HG02885 (cell line): ENCODE results near the gene SDF4.

Experiments used
- ATAC-seq: cut with Tn5 transposase; IDR thresholded peaks from one replicate; pipeline ENCODE4 v1.9.1; 2021; ENCODE audit warnings: mild to moderate bottlenecking; ENCODE audit not compliant: unreplicated experiment, poor library complexity

Gene SDF4

DNA sequence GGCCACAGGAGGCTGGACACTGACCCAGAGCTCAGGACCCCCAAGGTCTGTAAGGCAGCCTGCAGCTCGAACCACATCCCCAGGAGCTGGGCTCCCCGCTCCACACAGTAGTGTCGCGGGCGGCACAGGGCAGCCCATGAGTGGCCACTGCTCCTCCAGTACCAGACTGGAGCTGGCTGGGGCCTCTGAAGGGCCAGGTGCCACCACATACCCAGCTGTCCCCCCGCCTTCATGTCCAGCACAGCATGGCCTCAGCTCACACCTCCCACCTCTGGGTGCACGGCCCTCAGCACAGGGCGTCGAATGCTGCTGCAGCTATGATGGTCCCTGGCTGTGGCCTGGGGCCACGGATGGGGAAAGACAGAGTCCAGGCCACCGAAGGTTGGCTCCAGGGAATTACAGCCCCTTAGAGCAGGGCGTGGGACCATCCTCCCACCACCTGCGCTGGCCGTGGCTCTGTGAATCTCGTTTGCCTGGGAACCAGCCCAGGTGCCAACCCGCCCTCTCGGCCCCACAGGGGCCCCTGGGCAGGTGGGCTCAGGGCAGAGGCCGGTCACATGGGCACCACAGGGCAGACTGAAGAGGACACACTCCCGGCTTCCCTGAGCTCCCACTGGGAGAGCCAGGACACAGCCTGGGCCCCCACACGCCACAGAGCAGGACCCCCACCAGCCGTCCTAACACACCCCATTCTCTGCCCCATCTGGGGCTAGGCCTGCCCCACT is 15.8 kb downstream of the SDF4 start:
- no peak for ATAC-seq

DNA sequence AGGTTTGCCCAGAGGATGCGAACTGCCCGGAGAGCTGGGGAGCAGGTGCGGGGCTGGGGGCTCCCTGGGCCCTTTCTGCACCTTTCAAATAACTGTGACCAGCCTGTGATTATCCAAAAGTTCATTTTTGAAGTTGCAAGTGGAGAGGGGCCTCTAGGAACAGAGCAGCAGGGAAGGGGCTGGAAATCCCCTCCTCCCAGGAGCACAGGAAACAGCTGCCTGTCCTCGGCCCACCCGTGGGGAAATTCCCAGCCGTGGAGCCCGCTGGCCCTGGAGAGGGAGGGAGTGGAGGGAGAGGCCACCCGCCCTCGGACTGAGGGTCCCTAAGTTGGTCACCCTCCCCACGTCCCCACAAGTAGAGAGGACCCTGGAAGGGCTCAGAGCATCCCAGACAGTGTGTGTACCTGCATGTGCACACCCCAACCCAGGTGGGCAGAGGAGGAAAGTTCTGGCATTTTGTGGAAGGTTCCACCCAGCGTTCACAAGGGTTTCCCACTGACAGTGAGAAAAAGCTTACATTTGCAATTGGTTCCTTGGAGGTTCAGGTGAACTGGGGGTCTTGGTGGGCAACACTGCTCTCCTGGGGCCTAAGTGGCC is 16.6 kb downstream of the SDF4 start:
- ATAC-seq: no peak

DNA sequence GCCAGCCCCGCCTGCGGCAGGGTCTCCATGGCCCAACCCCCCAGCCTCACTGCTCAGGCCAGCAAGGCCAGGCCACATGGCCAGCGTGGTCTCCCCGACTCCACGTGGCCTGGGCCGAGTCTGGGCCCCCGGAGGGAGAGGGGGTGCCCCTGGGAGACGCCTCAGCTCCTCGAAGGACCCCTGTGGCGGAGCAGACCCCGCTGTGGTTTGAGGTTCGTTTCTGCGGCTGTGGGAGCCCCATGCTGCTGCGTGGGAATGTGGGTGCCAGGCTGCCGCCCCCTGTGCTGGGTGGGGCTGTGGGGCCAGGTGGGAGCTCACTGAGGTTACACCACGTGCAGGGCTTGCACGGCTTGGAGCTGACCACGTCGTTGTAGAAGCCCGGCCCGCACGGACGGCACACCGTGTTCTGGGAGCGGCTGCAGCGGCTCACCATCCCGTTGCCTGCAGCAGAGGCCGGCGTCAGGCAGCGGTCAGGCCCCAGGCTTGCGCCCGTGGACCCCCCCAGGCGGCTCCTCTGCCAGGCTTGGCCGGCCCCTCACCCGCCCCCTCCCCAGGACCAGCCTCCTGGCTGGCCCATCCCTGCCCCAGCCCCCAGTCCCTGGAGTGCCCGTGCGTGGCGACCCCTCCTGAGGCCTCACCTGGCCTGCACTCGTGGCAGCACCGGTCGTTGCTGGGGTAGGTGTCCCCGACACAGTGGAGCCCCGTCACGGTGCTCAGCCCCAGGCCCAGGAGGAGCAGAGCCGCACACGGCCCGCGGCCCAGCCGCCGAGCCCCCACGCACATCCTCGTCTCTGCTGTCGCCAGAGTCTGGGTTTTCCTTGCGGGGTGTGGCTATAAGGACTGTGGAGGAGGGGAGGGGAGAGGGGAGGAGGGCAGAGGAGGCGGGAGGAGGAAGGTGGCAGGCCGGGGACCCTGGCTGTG is 18.2 kb downstream of the SDF4 start, which contains the start of gene TNFRSF4:
Gene TNFRSF4, minus strand, starts transcription at position 809 of the 921 bp plus-strand sequence. Its CDS starts 26 bp downstream, at position 783.
- ATAC-seq: no peak

DNA sequence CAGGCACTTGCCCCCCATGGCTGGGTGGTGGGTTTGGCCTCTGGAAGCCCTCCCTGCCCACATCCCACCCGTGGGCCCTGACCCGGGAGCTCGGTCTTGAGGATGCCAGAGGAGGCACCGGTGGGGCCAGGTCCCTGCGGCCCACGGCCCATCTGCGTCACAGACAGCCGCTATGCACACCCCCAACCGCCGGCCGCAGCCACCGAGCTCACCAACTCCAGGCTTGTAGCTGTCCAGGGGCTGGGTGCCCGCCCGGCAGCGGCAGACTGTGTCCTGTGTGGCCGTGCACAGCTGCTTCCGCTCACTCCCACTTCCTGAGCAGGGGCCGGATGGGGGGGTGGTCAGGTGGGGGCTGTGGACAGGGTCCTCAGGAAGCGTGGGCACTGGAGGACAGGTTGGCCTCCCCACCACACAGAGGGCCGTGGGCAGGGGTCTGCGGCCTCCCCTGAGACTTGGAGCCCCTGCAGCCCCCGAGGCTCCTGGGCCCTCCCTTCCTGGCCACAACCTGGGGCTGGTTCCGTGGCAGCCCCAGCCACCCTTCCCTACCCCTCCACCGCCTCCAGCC is 18.9 kb downstream of the SDF4 start:
- no peak for ATAC-seq

DNA sequence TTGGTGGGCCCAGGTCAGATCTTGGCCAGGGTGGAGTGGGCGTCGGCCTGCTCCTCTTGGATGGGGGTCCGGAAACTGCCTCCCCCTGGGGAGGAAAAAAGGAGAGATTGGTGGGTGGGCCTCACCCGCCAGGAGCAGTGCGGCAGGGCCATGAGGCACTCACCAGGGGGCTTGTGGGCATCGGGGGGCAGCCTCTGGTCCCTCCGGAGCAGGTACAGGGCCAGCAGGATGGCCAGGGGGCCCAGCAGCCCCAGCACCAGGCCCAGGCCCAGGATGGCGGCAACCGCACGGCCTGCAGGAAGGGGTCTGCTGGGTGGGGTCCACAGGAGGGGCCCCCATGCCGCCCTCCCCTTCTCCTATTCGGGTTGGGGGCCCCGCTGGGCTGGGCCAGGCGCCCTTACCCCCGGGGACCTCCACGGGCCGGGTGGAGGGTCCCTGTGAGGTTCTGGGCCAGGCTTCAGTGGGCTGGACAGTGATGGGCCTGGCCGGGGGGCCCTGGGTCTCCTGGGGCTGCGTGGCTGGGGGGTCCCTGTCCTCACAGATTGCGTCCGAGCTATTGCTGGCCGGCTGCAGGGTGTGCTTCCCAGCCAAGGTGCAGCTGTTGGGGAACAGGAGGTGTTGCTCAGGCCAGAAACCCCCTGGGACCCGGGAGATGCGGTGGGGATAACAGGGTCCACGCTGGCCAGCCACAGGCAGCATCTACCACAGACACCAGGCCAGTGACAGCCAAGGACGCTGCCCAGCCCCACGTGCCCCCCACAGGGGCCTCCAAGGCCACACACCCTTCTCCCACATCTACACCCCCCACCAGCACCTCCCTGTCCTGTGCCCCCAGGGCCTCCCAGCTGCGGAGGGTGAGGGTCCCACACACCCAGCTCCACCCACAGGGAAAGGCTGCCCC is 20.0 kb downstream of the SDF4 start:
- no peak for ATAC-seq

DNA sequence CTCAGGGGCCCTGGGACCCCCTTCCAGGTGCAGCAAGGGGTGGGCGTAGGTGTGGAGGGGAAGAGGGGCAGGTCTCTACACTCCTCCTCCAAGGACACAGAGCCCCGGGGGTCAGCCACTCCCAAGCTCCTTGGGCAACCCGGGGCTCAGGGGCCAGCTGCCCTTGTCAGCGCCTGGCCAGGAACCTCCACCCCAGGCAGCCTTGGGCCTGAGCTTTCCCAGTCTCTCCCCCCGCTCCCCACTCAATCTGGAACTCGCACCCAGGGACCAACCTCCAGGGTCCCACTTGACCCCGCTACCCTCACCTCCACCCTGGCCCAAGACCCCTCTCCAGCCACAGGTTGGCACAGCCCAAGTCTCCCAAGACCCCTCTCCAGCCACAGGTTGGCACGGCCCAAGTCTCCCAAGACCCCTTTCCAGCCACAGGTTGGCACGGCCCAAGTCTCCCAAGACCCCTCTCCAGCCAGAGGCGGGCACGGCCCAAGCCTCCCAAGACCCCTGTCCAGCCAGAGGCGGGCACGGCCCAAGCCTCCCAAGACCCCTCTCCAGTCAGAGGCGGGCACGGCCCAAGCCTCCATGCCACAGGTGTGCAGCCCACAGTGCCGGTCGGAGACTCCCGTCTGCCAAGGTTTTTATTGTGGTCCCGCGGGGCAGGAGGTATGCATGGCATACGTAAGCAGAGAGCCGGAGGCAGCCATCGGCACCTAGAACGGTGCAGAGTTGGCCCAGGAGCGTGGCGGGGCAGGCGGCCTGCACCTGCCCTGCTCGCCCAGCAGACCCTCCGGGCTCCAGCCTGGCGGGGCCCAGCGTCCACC is 20.9 kb downstream of the SDF4 start:
- no peak for ATAC-seq

DNA sequence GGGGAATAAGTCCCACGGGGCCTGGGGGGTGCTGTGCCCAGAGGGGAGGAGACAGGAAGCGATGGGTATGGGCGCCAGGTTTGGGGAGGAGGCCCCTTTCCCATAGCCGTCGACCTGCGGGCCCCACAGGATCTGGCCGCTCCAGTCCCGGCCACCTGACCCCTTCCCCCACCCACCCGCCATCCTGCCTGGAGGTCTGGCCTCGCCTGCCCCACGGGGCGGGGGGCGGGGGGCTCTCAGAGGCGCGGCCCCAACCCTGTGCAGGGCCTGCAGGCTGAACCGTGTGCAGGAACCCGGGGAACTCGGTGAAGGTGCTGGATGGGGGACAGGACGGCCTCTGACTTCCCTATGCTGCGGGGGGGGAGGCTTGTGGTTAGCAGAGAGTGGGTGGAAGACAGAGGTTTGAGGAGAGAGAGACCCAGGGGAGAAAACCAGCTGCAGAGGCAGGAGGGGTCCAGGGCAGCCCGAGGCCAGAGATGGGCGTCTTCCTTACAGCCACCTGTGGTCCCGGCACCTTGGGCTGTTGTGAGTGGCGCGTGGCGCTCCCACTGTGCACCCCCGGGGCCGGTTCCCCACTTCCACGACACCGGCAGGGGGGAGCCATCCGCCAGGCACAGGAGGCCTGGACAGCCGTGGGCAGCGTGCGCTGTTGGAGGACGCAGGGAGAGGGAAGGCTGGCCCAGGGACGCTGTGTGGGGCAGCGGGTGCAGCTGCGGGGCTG is 22.9 kb downstream of the SDF4 start:
- ATAC-seq: no peak

DNA sequence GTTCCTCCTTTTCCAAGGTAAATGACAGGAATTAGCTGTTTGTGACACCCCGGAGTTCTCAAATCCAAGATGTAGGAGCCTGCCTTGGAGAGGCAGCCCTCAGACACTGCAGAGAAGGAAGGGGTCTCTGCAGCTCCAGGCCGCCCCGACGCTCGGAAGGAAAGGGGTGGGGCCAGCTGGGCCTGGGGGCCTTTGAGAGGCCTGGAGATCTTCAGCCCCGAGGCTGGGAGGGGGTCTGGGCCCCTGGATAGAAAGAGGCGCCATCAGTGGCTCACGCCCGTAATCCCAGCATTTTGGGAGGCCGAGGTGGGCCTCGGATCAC is 24.3 kb downstream of the SDF4 start:
- ATAC-seq: no peak

DNA sequence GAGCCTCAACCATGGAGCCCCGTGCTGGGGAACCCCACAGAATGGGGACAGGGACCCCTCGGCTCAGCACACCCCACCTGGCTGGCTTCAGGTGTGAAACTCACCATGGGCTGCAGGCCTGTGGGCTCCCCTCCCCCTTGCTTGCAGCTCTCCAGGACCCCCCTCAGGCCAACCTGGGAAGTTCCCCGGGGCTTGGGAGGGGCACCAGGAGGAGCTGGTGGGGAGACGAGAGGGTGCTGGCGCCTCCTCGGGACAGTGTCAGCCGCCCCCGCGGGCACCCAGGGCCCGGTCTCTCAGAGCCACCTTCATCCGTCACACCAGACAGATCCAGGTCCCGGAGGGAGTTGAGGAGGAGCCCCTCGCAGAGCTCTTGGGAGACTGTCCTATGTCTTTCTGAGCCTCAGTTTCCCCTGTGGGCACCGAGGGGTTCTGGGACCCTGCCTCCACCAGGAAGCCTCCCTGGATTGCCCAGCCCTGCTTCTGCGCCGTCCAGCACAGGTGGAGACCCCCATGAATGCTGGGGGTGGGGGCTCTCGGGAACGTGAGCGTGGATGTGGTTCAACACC is 24.8 kb downstream of the SDF4 start:
- ATAC-seq: no peak

DNA sequence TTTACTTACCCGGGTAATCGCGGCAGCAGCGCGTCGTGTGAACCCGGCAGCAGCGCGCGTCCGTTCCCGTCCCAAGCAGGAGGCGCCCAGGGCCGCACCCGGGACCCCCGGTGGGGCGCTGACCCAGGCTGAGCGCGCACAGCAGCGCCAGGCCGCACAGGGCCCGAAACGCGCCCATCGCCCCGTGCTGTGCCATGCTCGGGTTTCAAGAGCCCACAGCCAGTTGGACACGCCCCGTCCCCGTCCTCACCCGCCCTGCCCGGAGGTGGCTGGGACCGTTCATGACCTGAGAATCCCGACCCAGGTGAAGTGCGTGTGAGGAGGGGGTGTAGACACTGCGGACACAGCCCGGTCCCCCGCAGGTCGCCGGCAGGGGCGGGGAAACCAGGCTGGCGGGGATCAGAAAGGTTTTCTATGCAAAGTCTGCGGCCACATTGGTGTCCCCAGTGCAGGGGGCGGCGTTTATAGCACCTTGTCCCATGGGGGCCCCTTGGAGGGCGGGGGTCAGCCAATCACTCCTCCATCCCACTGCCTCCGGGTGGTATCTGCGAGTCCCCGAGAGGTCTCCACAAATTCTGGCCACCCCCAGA is 25.3 kb downstream of the SDF4 start, which contains the start of gene TNFRSF18:
Gene TNFRSF18, minus strand, starts transcription at position 217 of the 590 bp plus-strand sequence. Its CDS starts 21 bp downstream, at position 196.
- ATAC-seq: no peak

DNA sequence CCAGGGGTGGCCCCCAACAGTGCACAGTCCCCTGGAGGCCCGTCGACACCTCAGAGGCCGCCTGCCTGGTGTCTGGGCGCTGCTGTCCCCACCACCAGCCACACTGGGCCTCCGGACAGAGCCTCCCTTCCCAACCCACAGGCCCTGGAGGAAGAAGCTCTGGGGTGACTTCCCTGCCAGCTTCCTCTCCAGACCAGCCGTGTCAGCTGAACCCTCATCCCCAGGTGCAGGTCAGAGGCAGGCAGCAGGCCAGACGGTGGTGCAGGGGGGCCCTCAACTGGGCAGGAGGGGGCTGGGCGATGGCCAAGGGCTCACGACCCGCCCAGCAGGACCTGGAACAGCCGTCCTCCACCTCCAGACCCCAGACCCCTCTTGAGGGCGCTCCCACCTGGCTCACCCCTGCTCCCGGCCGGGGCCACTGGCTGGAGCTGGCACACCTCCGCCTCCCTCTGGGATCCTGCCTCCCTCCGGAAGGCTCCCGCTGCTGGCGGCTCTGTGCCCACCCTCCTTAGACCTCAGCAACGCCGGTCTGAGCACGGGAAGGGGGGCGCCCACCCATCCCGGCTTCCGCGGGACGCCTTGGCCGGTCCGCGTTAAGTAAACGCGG is 25.9 kb downstream of the SDF4 start:
- ATAC-seq: no peak

DNA sequence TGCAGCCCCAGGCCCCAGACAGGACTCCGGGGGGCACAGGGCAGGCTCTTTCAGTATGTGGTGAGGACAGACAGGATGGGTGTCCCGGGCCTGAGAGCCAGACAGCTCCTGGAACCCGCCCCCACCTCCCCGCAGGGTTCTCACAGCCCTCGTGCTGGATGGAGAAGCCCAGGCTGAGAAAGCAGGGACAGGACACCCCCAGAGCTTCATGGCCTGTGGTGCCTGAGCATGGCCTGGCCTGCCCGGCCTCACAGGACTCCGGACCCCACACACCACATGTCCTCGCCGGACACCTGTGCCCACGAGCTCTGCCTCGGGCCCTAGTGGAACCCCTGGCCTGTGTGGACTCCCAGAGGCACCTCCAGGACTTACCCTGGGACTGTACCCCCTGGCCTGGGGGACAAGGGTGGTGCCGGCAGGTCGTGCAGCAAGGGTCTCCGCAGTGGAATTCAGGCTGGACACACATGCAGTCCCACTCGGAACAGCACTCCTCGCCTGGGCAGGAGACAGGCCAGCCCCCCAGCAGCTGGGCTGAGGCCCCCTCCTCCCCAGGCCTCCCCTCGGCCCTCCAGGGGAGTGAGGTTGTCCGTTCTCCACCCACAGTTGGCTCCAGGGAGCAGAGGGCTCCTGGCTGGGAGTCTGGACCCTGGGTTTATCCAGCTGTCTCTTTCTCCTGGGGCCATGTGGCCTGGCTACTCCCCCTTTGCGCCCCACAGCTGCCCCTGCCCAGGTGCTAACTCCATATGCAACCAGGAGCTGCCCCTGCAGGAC is 26.6 kb downstream of the SDF4 start:
- ATAC-seq: no peak

DNA sequence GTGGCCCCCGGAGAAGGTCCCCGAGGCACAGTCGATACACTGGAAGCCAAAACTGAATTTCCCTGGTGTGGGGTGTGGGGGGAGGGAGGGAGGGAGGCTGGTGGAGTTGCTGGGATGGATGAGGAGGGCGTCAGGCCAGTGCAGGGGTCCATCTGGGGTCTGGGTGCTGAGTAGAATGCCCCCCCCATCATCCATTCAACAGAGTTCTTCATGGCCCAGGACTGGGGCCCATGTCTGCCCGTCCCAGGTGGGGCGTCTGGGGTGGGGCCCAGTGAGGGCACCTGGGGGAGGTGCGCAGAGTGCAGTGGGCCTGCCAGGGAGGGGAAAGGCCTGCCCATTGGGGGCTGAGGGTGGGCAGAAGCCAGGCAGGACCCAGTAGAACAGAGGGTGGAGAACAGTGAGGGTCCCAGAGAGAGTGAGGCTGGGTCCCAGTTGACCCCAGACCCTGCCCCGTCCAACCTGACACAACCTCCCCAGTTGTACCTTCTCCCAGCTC is 27.3 kb downstream of the SDF4 start:
- ATAC-seq: no peak

DNA sequence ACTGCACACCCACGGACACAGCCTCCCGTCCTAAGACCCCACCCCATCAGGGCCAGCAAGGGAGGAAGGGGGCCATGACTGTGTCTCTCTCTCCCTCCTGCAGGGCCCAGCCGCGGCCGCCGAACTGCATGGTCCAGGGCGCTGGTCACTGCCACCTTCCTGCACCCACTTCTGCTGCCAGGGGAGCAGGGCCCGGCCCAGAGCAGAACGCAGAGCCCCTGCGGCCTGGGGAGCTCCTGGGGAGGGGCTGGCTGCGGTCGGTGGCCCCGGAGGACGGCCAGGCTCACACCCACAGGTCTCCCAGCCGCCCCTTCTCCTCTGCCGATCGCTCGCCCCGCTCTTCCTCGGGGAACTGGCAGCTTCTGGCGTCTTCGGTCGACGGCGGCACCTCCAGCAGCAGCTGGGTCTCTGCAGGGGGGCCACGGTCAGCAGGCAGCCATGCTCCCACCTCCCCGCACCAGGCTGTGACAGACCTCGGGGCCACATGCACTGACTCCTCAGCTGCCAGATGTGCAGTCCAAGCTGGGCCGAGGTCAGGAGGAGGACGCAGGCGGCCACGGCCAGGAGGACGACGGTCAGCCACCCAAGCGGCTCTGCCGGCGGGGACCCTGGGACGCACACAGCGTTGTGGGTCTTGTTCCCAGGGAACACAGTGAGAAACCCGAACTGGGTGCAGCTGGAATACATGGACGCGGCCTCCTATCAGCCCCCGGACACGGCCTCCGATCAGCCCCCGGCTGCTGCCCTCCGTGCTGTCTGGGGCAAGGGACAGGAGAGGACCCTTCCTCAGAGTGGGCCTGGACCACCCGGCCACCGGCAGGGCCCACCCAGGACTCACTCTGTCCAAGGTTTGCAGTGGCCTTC is 28.0 kb downstream of the SDF4 start:
- ATAC-seq: no peak

DNA sequence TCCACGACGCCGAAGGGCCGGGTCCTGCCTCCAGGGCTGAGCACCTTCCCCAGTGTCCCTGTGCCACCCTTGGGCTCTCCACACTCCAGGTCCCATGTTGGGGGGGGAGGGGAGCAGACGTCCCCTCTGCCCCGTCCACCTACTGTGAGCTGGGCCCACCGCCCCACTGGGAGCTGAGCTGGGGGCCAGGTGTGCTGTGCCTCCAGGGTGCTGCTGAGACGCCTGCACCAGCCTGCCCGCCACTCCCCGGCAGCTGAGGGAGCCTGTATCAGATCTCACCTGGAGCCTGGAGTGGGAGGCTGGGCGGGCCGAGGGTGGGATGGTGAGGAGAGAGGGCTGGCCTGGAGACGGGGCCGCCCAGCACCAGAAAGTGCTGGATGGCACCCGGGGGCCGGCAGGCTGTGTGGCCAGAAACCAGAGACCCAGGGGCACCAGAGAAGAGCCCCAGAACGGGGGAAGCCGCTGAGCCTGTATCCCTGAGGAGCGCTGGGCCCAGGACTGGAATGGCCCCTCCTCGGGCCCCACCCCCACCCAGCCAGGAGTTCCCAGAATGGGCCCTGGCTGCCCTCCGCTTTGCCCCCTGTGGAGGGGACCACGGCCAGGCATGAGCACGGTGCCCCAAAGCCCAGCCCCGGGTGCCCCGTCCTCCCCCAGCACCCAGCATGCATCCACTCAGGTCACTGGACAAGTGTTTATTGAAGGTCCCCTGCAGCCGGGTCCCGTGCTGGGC is 28.8 kb downstream of the SDF4 start:
- no peak for ATAC-seq
